ENCODE results near the gene PDP2.

PDP2 gene

GRCh38 chr16:66899945-66900710, 19.8 kb downstream of the PDP2 start:
- no peak for DNase-seq (ENCODE audit: low read depth)
- no peak overlapping the region for H3K4me3 ChIP-seq (ENCODE audit: control insufficient read depth, low read depth, low read length)
- TF ChIP-seq, protein P1, sequence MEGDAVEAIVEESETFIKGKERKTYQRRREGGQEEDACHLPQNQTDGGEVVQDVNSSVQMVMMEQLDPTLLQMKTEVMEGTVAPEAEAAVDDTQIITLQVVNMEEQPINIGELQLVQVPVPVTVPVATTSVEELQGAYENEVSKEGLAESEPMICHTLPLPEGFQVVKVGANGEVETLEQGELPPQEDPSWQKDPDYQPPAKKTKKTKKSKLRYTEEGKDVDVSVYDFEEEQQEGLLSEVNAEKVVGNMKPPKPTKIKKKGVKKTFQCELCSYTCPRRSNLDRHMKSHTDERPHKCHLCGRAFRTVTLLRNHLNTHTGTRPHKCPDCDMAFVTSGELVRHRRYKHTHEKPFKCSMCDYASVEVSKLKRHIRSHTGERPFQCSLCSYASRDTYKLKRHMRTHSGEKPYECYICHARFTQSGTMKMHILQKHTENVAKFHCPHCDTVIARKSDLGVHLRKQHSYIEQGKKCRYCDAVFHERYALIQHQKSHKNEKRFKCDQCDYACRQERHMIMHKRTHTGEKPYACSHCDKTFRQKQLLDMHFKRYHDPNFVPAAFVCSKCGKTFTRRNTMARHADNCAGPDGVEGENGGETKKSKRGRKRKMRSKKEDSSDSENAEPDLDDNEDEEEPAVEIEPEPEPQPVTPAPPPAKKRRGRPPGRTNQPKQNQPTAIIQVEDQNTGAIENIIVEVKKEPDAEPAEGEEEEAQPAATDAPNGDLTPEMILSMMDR (IDR thresholded peaks at IDR 0.05; ENCODE audit: control insufficient read depth, insufficient read depth, low read depth, low read length, missing control alignments): no peak

GRCh38 chr16:66900721-66901441, 20.6 kb downstream of the PDP2 start:
- TF ChIP-seq, protein P1 (IDR thresholded peaks at IDR 0.05; ENCODE audit: control insufficient read depth, insufficient read depth, low read depth, low read length, missing control alignments): no peak

DNA sequence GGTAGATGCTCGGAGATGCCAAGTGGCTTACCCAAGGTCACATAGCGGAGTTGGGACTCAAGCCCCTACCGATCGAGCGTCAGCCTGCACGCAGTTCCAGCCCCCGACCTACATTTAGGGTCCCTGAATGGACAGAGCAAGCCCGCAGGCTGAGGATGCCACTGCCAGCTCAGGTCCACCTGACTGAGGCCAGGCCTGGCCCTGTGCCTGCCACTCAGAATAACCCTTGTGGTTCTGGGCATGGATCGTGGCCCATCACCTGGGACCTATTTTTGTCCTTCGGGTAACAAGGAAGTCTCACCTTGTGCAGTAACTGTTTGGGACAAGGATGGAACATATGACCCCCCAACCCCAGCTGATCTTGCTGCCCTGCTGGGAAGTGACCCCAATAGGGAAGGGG, 21.3 kb downstream of the PDP2 start:
- TF ChIP-seq, protein P1 (IDR thresholded peaks at IDR 0.05; ENCODE audit: control insufficient read depth, insufficient read depth, low read depth, low read length, missing control alignments): no peak
- no peak overlapping the region for H3K4me3 ChIP-seq (ENCODE audit: control insufficient read depth, low read depth, low read length)
- DNase-seq (ENCODE audit: low read depth): no peak

More at GRCh38 chr16:66900721-66901441, 20.6 kb downstream of the PDP2 start:
- no peak overlapping the region for H3K4me3 ChIP-seq (ENCODE audit: control insufficient read depth, low read depth, low read length)
- no peak for DNase-seq (ENCODE audit: low read depth)

DNA sequence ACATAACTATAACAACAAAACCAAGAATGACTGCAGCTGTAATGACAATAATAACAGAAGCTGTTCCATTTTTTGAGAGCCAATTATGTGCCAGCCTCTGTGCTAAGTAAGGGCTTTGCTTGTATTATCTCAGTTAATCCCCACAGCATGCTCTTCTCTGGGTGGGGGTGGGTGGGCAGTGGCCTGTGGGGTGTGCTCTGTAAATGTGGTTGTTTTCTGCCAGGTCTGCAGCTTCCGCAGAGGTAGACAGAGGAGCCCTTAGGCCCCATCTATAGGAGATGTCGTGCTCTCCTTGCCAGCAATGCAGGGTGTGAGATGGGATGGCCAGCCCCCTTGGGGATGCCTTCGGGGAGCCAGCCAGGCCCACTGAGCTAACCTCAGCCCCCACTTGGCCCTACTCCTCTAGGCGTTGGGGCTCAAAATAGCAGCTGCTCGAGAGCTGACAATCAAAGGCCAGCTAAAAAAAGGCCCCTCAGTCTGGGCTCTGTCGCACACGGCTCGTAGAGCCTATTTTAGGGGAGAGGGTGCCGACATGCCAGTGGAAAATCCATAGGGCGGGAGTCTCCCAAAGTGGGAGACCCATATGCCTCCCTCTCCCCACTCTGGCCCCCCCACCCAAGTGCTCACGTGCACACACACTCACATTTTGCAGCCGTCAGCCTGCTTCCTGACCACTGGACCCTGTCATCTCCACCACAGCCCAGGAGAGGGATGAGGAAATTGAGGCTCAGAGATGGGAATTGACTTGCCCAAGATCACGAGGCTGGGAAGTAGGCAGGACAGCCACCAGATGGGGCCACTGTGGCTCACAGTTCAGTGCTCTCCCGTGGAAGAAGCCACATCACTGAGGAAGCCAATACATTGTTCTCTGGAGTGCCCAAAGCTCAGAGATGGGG, 22.6 kb downstream of the PDP2 start:
- TF ChIP-seq, protein P1 (IDR thresholded peaks at IDR 0.05; ENCODE audit: control insufficient read depth, insufficient read depth, low read depth, low read length, missing control alignments): no peak
- DNase-seq (ENCODE audit: low read depth): no peak
- no peak overlapping the region for H3K4me3 ChIP-seq (ENCODE audit: control insufficient read depth, low read depth, low read length)

DNA sequence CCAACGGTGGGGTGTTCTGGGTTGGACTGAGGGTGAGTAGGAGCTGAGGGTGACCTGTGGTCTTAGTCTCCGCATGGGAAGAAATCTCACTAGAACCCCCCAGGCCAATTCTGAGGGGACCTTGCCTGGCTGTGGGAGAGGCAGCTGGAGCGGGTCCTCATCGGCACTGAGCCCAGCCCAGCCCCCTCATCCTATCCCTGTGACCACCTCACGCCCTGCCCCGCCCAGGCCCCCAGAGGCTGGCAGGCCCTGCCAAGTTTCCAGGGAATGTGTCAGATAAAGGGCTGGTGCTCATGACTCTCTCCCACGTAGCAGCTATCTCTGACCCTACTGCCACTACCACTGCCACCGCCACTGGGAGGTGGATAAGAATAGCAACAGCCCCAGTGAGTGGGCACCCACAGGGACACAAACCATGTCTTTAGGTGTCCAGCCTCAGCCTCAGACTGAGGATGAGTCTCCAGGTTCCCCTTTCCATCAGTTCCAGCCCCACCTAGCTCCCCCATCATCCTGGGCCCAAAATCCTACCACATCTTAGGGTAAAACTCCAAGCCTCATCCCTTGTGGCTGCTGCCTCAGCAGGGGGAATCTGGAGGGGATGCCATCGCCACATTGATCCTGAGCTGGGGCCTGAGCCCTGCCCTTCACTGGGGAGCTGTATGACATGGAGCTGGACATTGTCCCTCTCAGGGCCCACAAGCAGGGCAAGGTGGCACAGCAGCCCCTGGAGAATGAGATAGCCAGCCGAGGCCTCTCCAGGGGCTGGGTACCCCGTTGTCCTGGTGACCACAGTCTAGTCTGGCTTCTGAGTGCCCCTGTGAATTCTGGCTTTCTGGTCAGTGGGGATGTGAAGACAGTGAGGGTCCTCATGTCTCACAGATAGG, 23.5 kb downstream of the PDP2 start:
- H3K4me3 ChIP-seq (ENCODE audit: control insufficient read depth, low read depth, low read length): no peak overlapping the region
- TF ChIP-seq, protein P1 (IDR thresholded peaks at IDR 0.05; ENCODE audit: control insufficient read depth, insufficient read depth, low read depth, low read length, missing control alignments): no peak
- no peak for DNase-seq (ENCODE audit: low read depth)

All from AG09309 (cell line).